Right kidney (tissue), 1 donor: Measurements from ENCODE around the gene USP40.

Experiments
- DNase-seq: peaks from one replicate; pipeline ENCODE4 v3.0.0-alpha.2; 2016

The USP40 gene

GRCh38 chr2:233498126-233498525, 68.5 kb downstream of the USP40 start:
- no peak for DNase-seq

- DNase-seq = no peak
Observed at GRCh38 chr2:233497692-233498091, 68.9 kb downstream of the USP40 start.

GRCh38 chr2:233495503-233496496, 70.8 kb downstream of the USP40 start:
- no peak for DNase-seq

GRCh38 chr2:233492751-233493150, 73.8 kb downstream of the USP40 start:
- DNase-seq = no peak

- no peak for DNase-seq
Observed at GRCh38 chr2:233492078-233492477, 74.5 kb downstream of the USP40 start.

GRCh38 chr2:233491326-233491725, 75.3 kb downstream of the USP40 start:
- DNase-seq = no peak

- DNase-seq = no peak
Observed at GRCh38 chr2:233490831-233491230, 75.8 kb downstream of the USP40 start.

GRCh38 chr2:233489666-233490065, 76.9 kb downstream of the USP40 start:
- DNase-seq = no peak

- DNase-seq = no peak
Observed at GRCh38 chr2:233489143-233489542, 77.4 kb downstream of the USP40 start.

GRCh38 chr2:233487748-233488345, 78.7 kb downstream of the USP40 start:
- no peak for DNase-seq

GRCh38 chr2:233486778-233487552, 79.6 kb downstream of the USP40 start:
- no peak for DNase-seq

- no peak for DNase-seq
Observed at GRCh38 chr2:233486357-233486756, 80.2 kb downstream of the USP40 start.

GRCh38 chr2:233485726-233486125, 80.9 kb downstream of the USP40 start:
- DNase-seq = no peak

- no peak for DNase-seq
Observed at GRCh38 chr2:233482616-233483015, 84.0 kb downstream of the USP40 start.

- no peak for DNase-seq
Observed at GRCh38 chr2:233481368-233482142, 85.0 kb downstream of the USP40 start.

- DNase-seq = no peak
Observed at GRCh38 chr2:233480490-233481202, 85.9 kb downstream of the USP40 start.

- no peak for DNase-seq
Observed at GRCh38 chr2:233479616-233480489, 86.7 kb downstream of the USP40 start.

GRCh38 chr2:233477548-233478433, 88.8 kb downstream of the USP40 start:
- no peak for DNase-seq
